GM18511 (cell line): ENCODE data around the gene CSRNP3.

Source experiments
- ATAC-seq: cut with Tn5 transposase; IDR thresholded peaks from one replicate; pipeline ENCODE4 v1.9.1; 2021; ENCODE audit warnings: mild to moderate bottlenecking, moderate library complexity; ENCODE audit not compliant: unreplicated experiment

The CSRNP3 gene

GRCh38 chr2:165469417-165469816 is at the start of gene CSRNP3:
Gene CSRNP3 (plus strand): TSS chr2:165469698. CDS start chr2:165595066, 125,368 bp downstream.
- no peak for ATAC-seq

GRCh38 chr2:165420231-165420630 is 49.3 kb upstream of the CSRNP3 start:
- ATAC-seq: no peak

GRCh38 chr2:165423081-165423480 is 46.4 kb upstream of the CSRNP3 start:
- ATAC-seq: no peak

GRCh38 chr2:165425556-165425955 is 43.9 kb upstream of the CSRNP3 start:
- ATAC-seq: no peak

- no peak for ATAC-seq
Measured at GRCh38 chr2:165427686-165428085, 41.8 kb upstream of the CSRNP3 start.

GRCh38 chr2:165428926-165429325 is 40.6 kb upstream of the CSRNP3 start:
- no peak for ATAC-seq

- no peak for ATAC-seq
Measured at GRCh38 chr2:165431014-165431413, 38.5 kb upstream of the CSRNP3 start.

GRCh38 chr2:165432234-165432966 is 37.1 kb upstream of the CSRNP3 start:
- no peak for ATAC-seq

- no peak for ATAC-seq
Measured at GRCh38 chr2:165434865-165435496, 34.5 kb upstream of the CSRNP3 start.

- no peak for ATAC-seq
Measured at GRCh38 chr2:165435611-165436010, 33.9 kb upstream of the CSRNP3 start.

GRCh38 chr2:165436559-165436958 is 32.9 kb upstream of the CSRNP3 start:
- peak; percentile 89 for ATAC-seq

GRCh38 chr2:165440367-165440766 is 29.1 kb upstream of the CSRNP3 start:
- ATAC-seq: no peak

- ATAC-seq: no peak
Measured at GRCh38 chr2:165443511-165443910, 26.0 kb upstream of the CSRNP3 start.

- ATAC-seq: no peak
Measured at GRCh38 chr2:165448406-165448805, 21.1 kb upstream of the CSRNP3 start.

- ATAC-seq: no peak
Measured at GRCh38 chr2:165450156-165450555, 19.3 kb upstream of the CSRNP3 start.

GRCh38 chr2:165452327-165452726 is 17.2 kb upstream of the CSRNP3 start:
- no peak for ATAC-seq

GRCh38 chr2:165453561-165454094 is 15.9 kb upstream of the CSRNP3 start:
- ATAC-seq: no peak

- ATAC-seq: no peak
Measured at GRCh38 chr2:165454905-165455304, 14.6 kb upstream of the CSRNP3 start.

- no peak for ATAC-seq
Measured at GRCh38 chr2:165456027-165456426, 13.5 kb upstream of the CSRNP3 start.

GRCh38 chr2:165462443-165462842 is 7.1 kb upstream of the CSRNP3 start:
- ATAC-seq: no peak

- ATAC-seq: no peak
Measured at GRCh38 chr2:165466386-165466785, 3.1 kb upstream of the CSRNP3 start.

GRCh38 chr2:165467921-165468320 is 1.6 kb upstream of the CSRNP3 start:
- no peak for ATAC-seq
